Stimulated activated CD4-positive, alpha-beta T cell treated with anti-CD3 and anti-CD28 coated beads, Interleukin-15, amount 100 ng/mL, for 1 hour (primary cell): Measurements from ENCODE around the gene RNF208.

ENCODE experiments used
- DNase-seq, 2 donors: peaks; one replicate each; pipeline ENCODE4 v3.0.0-alpha.2; 2020; ENCODE audit warnings: low read depth in 1 of 2, low spot score in 1 of 2

RNF208 gene

GRCh38 chr9:137178201-137178938 is 43.7 kb downstream of the RNF208 start:
- no peak for DNase-seq

- no peak for DNase-seq
Observed at GRCh38 chr9:137176302-137177182, 45.5 kb downstream of the RNF208 start.

GRCh38 chr9:137175345-137175961 is 46.6 kb downstream of the RNF208 start:
- no peak for DNase-seq

DNA sequence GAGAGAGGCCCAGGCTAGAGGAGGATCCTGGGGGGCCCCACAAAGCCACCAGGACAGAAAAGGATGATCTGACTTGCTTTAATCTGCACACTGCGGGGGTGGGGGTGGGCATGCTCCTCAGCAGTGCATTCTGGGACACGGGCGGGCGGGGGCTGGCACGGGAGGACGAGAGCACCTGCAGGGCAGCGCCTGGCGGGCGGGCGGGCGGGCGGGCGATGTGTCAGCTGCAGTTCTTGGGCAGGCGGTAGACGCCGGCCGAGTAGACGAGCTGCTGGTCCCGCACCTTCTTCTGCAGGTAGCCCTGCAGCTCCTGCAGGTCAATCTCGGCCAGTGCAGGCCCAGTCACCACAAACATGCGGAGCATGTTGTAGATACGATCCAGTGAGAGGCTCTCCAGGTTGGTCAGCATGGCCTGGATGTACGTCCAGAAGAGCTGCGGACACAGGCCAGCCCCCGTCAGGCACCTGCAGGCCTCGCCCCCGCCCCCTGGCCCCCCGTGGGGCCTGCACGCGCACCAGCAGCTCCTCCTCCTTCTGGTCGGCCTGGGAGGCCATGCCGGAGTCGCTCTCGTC is 47.2 kb downstream of the RNF208 start:
- no peak for DNase-seq

- no peak for DNase-seq
Observed at GRCh38 chr9:137173796-137174664, 48.0 kb downstream of the RNF208 start.

DNA sequence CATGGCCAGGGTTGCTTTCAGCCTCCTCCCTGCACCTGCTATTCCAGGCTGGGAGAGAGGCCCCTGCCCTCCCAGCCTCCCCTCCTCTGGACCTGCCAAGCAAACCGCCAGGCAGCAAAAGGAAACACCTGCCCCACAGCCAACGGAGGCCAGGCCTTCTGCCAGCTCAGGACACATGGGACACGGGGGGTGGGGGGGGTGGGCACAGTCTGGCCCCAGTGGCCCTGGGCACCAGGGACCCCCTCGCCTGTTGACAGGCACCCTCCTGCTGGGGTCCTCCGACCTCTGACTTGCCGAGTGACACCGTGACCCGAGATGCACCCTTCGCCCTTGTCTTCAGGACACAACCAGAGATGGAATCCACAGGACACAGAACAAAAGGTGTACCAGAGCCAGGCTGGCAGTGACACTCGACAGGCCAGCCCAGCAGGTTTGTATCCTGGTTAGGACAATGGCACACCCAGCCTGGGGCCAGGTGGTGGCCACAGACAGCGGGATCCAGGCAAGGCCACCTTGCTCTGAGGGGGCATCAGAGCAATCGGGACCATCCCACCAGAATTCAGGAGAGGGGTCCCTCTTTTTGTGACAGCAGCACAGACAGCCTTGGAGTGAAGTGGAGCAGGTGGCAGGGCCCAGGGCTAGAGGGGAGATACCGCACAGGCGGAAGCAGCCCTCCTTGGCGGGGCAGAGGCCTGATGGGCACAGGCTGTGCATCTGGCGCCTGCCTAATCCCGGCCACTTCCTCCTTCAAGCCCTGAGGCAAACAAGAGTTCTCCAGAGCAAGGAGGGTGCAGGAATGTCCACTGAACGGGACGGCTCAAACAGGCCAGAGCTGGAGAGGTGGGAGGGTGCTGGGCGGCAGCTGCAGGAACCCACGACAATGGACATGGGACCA is 48.9 kb downstream of the RNF208 start:
- no peak for DNase-seq

GRCh38 chr9:137171149-137171900 is 50.7 kb downstream of the RNF208 start:
- no peak for DNase-seq

GRCh38 chr9:137170486-137171148 is 51.4 kb downstream of the RNF208 start:
- no peak for DNase-seq
